Liver (tissue), 3 donors: ENCODE measurements around the gene POLR3A.

Source experiments
- CTCF ChIP-seq: fragments of 150-350 bp; IDR thresholded peaks from 2 replicates; pipeline ENCODE4 v1.5.1; 2017; ENCODE audit warnings: improper control_type of control experiment, low read depth, low read length; ENCODE audit not compliant: missing input control
- JUND ChIP-seq, 2 donors: IDR thresholded peaks; 2 replicates each; pipeline ENCODE4 v1.6.1; 2016; ENCODE audit warnings: antibody characterized with exemption in 2 of 2
- donor health status: healthy.
- donor health status: healthy.

GRCh38 chr10:78062296-78062695, 33.0 kb upstream of the POLR3A start:
- TF ChIP-seq CTCF = no peak
- TF ChIP-seq JUND (IDR thresholded peaks at IDR 0.05) = no peak
